Posterior cingulate gyrus (tissue), 11 donors: ENCODE results near the gene BRD4.
A peak's percentile ranks its signal among the peaks of the same experiment; 100 is the strongest.

ENCODE experiments used
- DNase-seq, 10 donors: peaks; one replicate each; pipeline versions ENCODE4 v3.0.0 to v3.0.0-alpha.2; 2020 to 2021; ENCODE audit warnings: mixed read lengths in 3 of 10
- intact Hi-C: fragments of 100-400 bp; cut with DNase I; formaldehyde crosslinking; loops from one replicate; pipeline ENCODE4 v1.15.1; 2023

Gene BRD4

GRCh38 chr19:15243236-15243957 lies 88.9 kb downstream of the BRD4 start:
- intact Hi-C loops = no loop called here
- peak in 1 of 10 donors; percentile 82 for DNase-seq

GRCh38 chr19:15241259-15241910 lies 91.0 kb downstream of the BRD4 start:
- DNase-seq = no peak

GRCh38 chr19:15240515-15240914 lies 91.8 kb downstream of the BRD4 start:
- intact Hi-C loops = no loop called here

More at GRCh38 chr19:15241259-15241910, 91.0 kb downstream of the BRD4 start:
- intact Hi-C loops = no loop called here

GRCh38 chr19:15239337-15239949 lies 92.9 kb downstream of the BRD4 start:
- no peak for DNase-seq
- intact Hi-C loops = no loop called here

More at GRCh38 chr19:15240515-15240914, 91.8 kb downstream of the BRD4 start:
- no peak for DNase-seq

GRCh38 chr19:15238639-15239155 lies 93.6 kb downstream of the BRD4 start:
- intact Hi-C loops = no loop called here
- no peak for DNase-seq

GRCh38 chr19:15237759-15238638 lies 94.3 kb downstream of the BRD4 start:
- DNase-seq = no peak
- intact Hi-C loops = no loop called here

GRCh38 chr19:15236886-15237285 lies 95.5 kb downstream of the BRD4 start:
- DNase-seq = no peak
- intact Hi-C loops = no loop called here

- no peak for DNase-seq
- intact Hi-C loops = no loop called here
Measured at GRCh38 chr19:15235781-15236180, 96.6 kb downstream of the BRD4 start.

- no peak for DNase-seq
- intact Hi-C loops = no loop called here
Measured at GRCh38 chr19:15234431-15235130, 97.8 kb downstream of the BRD4 start.

- no peak for DNase-seq
- intact Hi-C loops = no loop called here
Measured at GRCh38 chr19:15231271-15231670, 101.1 kb downstream of the BRD4 start.

- intact Hi-C loops = no loop called here
- no peak for DNase-seq
Measured at GRCh38 chr19:15227261-15227660, 105.1 kb downstream of the BRD4 start.

GRCh38 chr19:15225760-15226159 lies 106.6 kb downstream of the BRD4 start:
- intact Hi-C loops = no loop called here
- no peak for DNase-seq

- no peak for DNase-seq
- intact Hi-C loops = no loop called here
Measured at GRCh38 chr19:15223649-15224361, 108.5 kb downstream of the BRD4 start.

- intact Hi-C loops = no loop called here
- peak; percentile 76 to 99 (median 90) for DNase-seq
Measured at GRCh38 chr19:15222738-15223648, 109.3 kb downstream of the BRD4 start.

- no peak for DNase-seq
Measured at GRCh38 chr19:15220833-15221232, 111.5 kb downstream of the BRD4 start.

GRCh38 chr19:15218501-15218900 lies 113.8 kb downstream of the BRD4 start:
- no peak for DNase-seq
- intact Hi-C loops = no loop called here

More at GRCh38 chr19:15220833-15221232, 111.5 kb downstream of the BRD4 start:
- intact Hi-C loops = no loop called here

GRCh38 chr19:15216363-15216762 lies 116.0 kb downstream of the BRD4 start:
- DNase-seq = no peak
- intact Hi-C loops = no loop called here

- DNase-seq = no peak
- intact Hi-C loops = no loop called here
Measured at GRCh38 chr19:15213715-15214381, 118.5 kb downstream of the BRD4 start.
